ENCODE measurements around the gene LCMT1. TPM values are rescaled to one million over a fixed set of nuclear protein-coding genes. Genes with fewer than 3 reads are reported as not detected.

The LCMT1 gene
- total and polyA plus RNA-seq, 8 donors, result 23.2 to 35.0 (median 30.2) TPM

- Histone ChIP-seq H3K4me1 (peaks cover 4 to 9% (median 5%) of the 10 kb centered on the region in 3 donors), H3K27ac (no peak overlapping the region), H3K36me3 (no peaks in the 10 kb centered on the region), H3K9me3 (no peaks in the 10 kb centered on the region), H3K27me3 (no peaks in the 10 kb centered on the region), H3K4me3 (no peak overlapping the region)
- DNase-seq (peak in 2 of 6 donors; percentile 25 to 32), ATAC-seq (no peak), FAIRE-seq (no peak)
- intact Hi-C loops (cut with DNase I), result no loop called here
- WGBS, 2 donors, result 78 to 79% methylated on average over 8 of the region's 8 CpGs
- TF ChIP-seq CTCF (IDR thresholded peaks at IDR 0.05), result no peak
Measured at GRCh38 chr16:25065899-25066298, 45.6 kb upstream of the LCMT1 start.

GRCh38 chr16:25066426-25066746 lies 45.2 kb upstream of the LCMT1 start:
- Histone ChIP-seq H3K4me1 (peaks cover 4 to 9% (median 5%) of the 10 kb centered on the region in 3 donors), H3K27me3 (no peaks in the 10 kb centered on the region), H3K4me3 (peak overlapping the region in 3 of 4 donors; percentile 73 to 87 (median 75)), H3K27ac (peak overlapping the region; percentile 79 to 88 (median 84)), H3K36me3 (no peaks in the 10 kb centered on the region), H3K9me3 (no peaks in the 10 kb centered on the region)
- FAIRE-seq (no peak), DNase-seq (peak in 2 of 6 donors; percentile 23 to 40), ATAC-seq (no peak)
- intact Hi-C loops (cut with DNase I), result no loop called here
- no peak for TF ChIP-seq CTCF (IDR thresholded peaks at IDR 0.05)
- WGBS, 2 donors, result 33 to 36% methylated on average over 16 of the region's 16 CpGs

DNA sequence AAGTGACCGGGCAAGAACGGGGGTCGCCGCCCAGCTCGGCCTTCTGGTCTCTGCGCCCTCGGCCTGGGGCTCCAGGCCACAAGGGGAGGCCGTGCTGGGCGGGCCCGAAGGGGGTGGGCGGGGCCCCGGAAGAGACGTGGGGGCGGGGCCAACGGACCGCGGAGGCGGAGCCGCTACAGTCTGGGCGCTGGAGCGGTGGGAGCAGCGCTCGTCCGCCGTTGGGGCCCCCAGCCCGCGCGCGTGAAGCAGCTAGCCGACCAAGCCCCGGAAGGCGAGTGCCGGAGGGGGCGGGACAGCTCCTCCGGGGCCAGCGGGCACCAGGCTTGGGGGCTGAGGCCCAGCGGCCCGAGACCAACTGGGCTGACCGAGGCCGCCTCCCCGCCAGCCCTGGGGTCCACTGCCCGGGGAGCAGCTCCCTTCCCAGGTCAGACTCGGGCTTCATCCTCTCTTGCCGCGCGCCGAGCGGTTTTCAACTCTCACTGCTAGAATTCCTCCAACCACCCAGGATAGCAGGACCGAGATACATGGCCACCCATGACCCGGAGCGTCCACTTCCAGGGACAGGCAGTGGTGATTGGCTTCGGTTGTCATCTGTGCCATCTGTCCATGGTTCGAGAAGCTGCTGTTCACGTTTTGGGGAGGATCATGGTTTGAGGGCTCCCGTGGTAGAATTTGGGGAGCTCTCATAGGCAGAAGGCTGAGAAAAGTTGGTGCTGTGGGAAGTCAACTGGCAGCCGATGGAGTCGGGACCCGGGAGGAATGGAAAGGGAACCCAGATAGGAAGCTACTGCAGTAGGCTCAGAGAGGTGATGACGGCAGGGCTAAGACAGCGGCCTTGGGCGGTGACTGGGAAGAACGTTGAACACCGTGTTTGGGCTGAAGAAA lies 44.6 kb upstream of the LCMT1 start:
- ATAC-seq, result peak; percentile 98 to 99 (median 99)
- FAIRE-seq, result no peak
- WGBS, 2 donors, result 0% methylated on average over 60 to 63 of the region's 63 CpGs
- Histone ChIP-seq H3K9me3 (no peaks in the 10 kb centered on the region), H3K36me3 (no peaks in the 10 kb centered on the region), H3K4me3 (peak overlapping the region; percentile 73 to 87 (median 76)), H3K27me3 (no peaks in the 10 kb centered on the region), H3K27ac (peak overlapping the region; percentile 79 to 88 (median 84)), H3K4me1 (peaks cover 4 to 9% (median 5%) of the 10 kb centered on the region in 3 donors)
- intact Hi-C loops (cut with DNase I), result no loop called here
- TF ChIP-seq CTCF (IDR thresholded peaks at IDR 0.05), result no peak
- peak; percentile 79 to 96 (median 87) for DNase-seq

DNA sequence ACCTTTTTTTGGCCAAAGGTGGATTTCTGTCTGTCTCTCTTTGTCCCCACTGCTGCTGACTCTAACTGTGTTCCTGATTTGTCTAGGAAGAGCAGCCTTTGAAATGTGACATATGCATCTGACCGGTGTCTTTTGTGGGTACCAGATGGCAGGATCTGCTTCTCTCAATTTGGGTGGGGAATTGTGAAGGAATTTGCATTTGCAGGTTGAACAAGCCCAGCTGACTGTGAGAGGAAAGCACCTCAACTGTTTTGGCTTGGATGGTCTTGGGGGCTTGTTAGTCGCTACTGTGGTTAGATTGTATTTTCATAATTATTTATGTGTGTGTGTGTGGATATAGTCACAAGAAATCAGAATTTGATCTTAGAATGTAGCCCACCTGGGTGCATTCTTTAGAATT lies 37.7 kb upstream of the LCMT1 start:
- ATAC-seq (no peak), FAIRE-seq (no peak), DNase-seq (no peak)
- no peak overlapping the region for H3K27ac ChIP-seq
- no peaks in the 10 kb centered on the region for H3K9me3 ChIP-seq
- 94 to 95% methylated on average over 2 of the region's 2 CpGs for WGBS, 2 donors
- no peaks in the 10 kb centered on the region for H3K36me3 ChIP-seq
- peaks cover 0 to 3% (median 0%) of the 10 kb centered on the region in 3 donors for H3K4me1 ChIP-seq
- H3K27me3 ChIP-seq, result no peaks in the 10 kb centered on the region
- intact Hi-C loops (cut with DNase I), result no loop called here
- H3K4me3 ChIP-seq, result no peak overlapping the region
- TF ChIP-seq CTCF (IDR thresholded peaks at IDR 0.05), result no peak

All from pancreas (tissue), 10 donors.